OCI-M2 (cell line): ENCODE measurements around the gene DNM1.
A peak's percentile ranks its signal among the peaks of the same experiment; 100 is the strongest.

Experiments used
- DNase-seq: peaks from one replicate; lab custom pipeline; 2025; ENCODE audit not compliant: unreplicated experiment; lab: John Stamatoyannopoulos, UW

Gene DNM1

DNA sequence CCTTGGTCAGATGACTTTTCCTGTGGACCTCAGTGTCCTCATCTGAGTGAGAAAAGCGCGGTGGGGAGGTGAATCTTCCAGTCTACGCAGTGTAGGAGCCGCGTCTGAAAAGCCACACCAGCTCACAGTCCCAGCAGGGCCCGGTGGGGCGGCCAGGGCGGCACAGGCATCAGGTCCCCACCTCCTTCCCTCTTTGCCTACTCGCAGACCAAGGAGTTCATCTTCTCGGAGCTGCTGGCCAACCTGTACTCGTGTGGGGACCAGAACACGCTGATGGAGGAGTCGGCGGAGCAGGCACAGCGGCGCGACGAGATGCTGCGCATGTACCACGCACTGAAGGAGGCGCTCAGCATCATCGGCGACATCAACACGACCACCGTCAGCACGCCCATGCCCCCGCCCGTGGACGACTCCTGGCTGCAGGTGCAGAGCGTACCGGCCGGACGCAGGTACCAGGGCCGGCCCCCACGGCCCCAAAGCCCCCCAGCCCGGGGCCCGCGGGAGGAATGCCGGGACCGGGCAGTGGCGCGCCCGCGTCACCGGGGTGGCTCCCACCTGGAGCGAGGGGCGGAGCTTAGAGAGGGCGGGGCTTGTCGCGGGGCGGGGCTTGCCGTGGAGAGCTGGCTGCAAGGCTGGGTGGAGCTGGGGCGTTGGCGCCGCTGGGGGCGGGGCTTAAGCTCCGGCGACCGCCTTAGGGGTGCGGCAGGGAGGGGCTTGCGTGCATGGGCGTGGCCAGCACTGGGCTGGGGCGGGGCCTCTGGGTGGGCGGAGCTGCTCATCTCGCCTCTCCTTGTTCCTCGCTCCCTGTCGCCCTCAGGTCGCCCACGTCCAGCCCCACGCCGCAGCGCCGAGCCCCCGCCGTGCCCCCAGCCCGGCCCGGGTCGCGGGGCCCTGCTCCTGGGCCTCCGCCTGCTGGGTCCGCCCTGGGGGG is 47.0 kb downstream of the DNM1 start:
- DNase-seq: peak; percentile 70

DNA sequence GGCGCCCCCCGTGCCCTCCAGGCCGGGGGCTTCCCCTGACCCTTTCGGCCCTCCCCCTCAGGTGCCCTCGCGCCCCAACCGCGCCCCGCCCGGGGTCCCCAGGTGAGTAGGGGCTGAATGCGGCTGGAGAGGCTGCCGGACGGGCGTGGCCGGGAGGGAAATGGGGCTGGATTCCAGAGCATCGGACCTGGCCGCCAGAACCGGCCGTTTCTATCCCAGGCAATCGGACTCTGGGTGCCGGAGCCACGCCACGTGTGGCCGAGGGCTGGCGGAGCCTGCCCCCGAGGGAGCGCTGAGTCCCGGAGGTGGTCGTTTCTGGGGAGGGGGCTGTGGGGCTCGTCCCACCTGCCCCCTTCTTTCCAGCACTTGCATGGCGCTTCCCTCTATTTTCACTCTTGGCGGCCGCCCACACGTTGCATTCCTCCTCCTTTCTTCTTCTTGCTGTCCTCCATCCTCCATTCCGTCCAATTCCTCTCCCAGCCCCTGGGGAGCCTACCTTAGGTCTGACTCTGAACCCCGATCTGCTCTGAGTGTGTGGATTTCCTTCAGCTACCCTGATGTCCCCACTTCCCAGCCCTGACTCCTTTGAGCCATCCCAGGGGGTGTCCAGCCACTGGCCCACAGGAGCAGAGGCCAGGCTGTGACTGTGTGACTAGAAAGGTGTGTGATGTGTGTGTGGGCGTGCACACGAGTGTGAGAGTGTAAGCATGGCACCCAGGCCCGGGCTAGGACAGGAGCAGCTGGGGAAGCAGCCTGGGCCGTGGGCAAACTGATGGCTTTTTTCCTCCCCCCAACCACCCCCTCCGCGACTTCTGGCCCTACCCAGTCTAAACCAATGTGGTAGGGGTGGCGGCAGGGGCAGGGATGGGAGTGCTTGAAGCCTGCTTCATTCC is 47.9 kb downstream of the DNM1 start:
- DNase-seq: no peak

DNA sequence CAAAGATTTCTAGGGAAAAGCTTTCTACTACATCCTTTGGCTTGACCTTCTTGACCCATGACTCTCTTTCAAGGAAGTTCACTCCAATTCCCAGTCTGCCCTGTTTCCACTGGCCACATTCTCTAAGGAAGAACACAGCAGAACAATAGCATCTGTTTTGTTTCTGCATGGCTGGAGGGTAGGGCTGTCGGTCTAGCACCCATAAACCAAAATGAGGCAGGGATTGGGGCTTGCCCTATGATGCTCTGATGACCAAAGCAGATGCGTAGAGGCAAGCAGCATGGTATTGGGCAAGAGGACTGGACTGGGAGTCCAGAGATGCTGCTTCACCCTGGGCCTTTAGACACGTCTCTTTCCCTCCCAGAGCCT is 48.5 kb downstream of the DNM1 start:
- DNase-seq: no peak

DNA sequence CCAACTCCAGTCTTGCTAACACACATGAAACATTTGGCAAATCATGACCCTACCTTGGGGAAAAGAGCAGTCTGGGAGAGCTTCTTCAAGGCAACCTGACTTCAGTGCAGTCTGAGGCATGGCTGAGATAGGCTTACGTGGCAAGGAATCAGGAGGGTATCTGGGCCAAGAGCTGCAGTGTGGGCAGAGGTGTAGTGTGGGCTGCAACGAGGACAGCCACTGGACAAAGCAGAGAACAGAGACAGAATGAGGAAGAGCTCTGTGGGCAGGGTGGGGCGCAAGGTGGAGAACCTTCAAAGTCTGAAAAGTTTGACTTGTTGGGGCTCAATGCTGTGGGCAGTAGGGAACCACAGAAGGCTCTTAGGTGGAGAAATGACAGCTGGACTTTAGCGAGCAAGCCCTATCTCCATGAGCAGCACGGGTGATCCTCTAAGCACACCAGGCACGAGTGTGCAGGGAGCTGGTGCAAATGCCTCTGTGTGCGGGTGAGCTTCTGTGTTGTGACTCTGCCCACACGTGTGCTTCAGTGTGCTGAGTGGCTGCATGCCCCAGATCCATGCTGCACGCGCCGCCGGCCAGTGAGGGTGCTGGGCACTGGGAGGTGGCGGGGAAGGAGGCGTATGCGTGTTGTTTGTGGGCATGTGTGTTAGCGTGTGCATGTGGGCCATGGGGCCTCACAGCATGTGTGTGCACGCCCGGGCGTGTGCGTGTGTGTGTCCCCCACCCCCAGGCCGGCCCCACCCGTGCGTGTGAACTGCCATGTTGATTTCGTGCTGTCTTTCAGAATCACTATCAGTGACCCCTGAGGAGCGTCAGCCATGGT is 49.3 kb downstream of the DNM1 start:
- no peak for DNase-seq

DNA sequence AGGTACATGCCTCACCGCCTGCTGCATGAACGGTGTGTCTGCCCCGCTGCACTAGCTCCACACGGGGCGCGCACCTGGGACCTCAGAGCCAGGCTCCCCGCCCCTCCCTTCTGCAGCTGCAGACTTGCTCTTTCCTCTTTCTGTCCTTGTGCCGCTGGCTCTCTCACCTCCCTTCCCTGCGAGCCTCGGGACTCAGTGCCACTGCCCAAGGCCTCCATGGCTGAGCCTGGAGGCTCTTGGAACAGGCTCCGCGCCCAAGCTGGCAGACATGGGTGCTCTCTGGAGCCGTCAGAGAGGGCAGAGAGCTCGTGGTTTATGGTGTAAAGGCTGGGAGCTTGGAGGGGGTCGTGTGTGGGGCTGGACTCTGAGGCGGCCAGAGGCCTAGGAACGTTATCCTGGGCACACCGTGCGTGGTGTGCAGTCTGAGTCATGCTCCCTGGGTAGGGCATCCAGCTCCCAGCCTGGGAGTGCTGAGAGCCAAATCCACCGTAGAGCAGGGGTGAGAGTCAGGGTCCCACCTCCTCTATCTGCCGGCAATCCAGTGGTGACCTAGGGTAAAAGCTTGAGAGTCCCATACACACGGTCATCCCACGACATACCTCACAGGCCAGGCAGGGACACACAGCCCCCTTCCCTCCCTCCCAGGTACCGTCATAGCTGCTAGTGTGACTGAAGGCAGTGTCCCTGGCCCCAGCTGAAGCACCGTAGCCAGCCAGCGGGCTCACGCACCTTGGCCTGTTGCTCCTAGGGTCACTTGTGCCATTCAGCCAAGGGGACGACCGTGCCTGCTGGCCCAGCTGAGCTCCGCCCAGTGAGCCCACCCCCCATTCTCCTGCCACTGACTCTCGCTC is 50.2 kb downstream of the DNM1 start:
- DNase-seq: no peak

DNA sequence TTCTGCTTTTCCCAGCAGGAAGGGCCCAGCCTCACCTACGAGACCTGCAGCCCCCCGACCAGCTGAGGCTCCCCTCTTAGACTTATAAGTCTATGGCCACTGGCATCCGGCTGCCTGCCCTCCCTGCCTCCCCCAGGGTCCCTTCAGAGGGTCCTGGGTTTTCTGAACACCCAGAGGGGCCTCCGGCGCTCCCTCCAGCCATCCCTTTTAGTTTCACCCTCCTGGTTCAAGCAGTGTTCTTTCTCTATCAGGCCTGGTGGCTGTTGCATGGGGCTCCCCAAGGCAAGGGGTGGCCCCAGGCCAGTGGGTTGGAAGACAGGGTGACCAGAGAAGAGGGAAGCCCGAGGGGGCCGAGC is 50.8 kb downstream of the DNM1 start:
- no peak for DNase-seq

DNA sequence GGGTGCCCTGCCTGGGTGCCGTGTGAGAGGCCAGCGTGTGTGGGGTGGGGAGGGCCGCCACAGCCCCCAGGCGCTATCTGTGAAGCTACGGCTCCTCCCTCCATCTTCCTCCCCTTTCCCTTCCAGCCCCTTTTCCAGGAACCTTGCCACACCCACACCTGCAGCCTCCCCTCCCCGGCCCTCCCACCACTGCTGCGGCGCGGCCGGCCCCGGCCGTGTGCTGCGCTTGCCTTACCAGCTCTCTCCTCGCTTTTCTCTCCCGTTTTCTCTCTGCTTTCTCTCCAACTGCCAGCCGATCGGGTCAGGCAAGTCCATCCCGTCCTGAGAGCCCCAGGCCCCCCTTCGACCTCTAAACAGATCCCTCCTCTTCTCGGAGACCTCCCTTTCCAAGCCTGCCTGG is 51.2 kb downstream of the DNM1 start:
- DNase-seq: no peak

DNA sequence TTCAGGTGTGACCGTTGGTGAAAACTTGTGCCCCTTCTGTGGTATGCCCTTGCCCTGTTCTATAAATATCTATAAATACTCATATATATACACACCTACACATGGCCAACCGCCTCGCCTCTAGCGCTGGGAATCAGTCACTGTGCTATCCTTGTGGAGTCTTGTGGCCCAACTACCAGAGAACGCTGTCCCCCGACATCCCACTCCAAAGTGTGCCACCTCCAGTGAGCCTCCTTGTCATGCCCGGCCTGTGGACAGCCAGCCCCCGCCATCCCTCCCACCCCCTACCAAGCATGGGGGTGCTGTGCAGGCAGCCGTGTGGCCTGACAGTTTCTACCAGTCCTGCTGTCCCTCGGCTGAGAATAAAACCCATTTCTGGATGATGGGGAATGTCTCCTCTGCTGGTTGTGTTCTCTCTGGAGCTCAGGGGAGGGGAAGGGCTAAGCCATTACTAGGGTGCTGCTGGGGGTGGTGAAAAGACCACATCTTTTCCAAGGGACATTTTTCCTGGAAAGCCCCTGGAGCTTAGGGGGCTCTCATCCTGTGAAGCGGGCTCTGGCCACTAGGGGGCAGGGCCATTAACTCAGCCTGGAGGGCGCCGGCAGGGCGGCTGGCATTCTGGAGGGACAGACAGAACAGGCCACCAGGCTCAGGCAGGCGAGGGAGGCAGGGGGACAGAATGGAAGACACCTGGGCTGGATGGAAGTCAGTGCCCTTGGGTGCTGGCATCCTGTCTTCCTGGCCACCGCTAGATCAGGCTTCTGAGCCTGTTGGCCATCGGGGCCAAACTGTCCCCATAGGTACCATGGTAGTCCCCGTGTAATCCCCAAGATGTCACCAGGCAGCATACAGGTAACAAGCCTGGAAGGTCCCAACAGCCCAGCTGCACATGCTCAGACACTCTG is 51.9 kb downstream of the DNM1 start:
- DNase-seq: no peak

DNA sequence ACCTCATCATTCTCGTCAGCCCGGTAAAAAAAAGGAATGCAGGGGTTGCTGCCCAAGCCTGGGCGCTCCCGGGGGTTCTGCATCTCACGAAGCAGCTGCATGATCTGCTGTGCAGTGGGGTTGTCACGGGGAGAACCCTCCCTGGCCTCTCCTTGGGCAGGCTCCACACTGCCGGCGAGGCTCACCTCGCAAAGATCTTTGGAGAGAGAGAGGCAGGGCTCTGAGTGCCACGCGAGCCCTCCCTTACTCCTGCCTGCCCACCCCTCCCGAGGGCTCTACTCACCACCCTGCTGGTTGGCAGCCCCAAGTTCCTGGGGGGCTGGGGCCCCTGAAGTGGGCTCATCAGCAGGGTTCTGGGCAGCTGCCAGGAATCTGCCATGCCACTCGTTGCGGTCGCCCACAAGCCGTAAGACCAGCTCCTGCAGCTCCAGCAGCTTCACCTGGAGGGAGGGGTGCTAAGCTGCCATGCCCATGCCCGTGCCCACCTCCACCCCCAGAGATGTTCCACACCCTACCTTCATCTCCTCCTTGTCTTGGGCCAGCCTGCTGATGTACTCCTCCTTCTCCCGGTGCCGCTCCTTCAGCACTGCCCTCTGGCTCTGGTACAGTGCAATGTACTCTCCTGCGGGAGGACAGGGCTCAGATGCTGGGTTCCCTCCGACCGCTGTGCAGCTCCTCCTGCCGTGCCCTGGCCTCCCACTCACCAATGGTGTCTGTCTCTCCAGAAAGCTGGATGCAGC is 54.1 kb downstream of the DNM1 start:
- DNase-seq: no peak

DNA sequence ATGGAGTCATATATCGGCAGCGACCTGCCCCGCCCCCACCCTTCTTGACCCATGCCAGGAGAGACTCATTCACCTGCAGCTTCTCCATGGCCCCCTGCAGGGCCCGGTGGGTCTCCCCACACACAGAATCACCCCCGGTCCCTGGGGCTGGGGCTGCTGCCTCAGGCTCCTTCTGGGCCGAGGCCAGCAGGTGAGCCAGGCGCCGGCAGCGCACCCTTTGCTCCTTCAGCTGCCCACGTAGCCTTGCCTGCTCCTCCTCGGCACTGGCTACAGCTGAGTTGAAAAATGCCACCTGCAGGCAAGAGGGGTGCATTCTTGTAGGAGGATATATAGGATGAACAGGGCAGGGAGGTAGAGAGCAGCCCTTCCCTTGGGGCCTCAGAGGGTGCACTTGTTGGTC is 54.7 kb downstream of the DNM1 start:
- DNase-seq: no peak

DNA sequence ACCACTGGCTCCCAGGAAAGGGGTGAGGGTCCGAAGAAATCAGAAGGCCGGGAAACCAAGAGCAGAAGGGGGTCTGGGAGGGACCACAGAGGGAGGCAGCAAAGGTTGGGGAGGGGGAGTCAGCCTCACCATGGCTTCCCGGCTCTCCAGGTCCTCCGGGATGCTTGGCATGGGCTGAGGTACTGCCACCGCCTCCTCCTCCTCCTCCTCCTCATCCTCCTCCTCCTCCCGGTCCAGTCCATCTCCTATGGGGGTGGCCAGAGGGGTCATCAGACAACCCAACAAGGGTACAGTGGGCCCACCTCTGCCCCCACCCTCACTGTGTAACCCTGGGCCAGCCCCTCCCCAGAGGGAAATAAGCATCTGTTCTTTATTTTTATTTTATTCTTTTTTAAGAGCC is 55.1 kb downstream of the DNM1 start:
- no peak for DNase-seq

DNA sequence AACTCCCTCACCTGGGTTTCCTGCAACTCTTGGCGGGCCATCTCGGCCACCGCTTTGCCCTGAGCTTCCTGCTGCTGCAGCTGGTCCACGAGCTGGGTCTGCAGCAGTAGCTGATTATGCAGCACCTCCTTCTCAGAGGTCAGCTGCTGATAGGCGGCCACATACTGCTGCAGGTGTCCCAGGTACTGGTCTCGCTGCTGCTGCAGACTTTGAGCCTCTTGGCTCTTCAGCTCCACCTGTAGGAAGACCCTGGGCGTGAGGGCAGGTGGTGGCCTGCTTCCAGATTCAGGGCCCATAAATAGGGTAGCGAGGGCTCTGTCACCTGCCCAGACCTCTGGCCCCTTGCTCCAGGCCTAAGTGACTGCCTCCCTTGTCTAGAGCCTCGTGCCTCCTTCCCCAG is 56.0 kb downstream of the DNM1 start:
- no peak for DNase-seq

DNA sequence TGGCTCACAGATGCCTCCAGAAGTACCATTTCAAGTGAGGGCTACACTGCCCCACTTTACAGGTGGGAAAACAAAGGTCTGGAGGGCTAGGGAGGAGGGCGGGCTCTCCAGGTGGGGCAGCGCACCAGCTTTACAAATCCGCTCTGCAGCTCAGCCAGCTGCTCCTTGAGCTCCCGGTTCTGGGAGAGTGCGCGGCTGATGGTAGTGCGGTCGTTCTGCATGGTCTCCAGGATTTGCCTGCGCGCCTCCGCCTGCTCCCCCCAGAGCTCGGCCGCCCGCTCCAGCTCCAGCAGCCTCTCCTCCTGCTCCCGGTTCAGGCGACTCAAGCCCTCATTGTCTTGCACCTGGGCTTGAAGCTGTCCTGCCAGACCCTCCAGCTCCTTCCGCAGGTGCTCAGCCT is 57.2 kb downstream of the DNM1 start:
- no peak for DNase-seq

DNA sequence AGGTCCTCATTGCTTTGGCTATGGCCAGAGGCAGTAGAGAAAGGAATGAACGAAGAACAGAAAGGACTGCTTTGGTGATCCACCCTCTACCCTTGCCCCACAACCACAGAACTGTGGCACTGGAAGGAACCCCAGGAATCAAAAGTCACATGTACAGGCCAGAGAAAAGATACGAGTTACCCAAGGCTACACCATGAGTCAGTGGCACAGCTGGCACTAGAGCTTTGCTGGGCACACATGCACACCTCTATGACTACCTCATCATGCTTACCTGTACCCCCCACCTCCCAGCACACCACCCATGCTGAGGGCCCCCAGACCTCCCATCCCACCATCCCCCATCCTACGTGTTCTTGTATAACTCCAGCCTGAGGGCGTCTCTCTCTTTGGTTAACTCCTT is 59.5 kb downstream of the DNM1 start:
- no peak for DNase-seq

DNA sequence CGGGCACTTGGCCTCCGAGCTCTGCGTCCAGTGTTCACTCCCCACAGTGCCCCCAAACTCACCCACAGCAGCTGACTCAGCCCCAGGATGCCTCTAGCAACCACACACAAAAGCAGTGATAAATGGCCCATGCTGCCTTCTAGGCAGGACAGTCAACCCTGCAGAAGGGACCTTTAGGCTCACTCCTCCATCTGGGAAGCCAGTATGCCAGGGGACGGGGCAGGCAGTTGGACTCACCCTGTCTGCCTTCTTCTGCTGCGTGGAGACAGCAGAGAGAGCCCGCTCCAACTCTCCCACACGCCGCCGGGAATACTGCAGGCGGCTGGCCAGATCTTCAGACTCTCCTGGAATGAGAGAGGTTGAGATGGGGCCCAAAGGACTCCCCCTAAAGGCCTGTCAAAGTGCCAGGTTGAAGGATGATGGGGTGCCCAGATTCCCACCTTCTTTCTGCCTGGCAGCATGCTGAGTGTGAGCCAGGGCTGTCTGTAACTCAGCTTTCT is 62.2 kb downstream of the DNM1 start:
- no peak for DNase-seq

DNA sequence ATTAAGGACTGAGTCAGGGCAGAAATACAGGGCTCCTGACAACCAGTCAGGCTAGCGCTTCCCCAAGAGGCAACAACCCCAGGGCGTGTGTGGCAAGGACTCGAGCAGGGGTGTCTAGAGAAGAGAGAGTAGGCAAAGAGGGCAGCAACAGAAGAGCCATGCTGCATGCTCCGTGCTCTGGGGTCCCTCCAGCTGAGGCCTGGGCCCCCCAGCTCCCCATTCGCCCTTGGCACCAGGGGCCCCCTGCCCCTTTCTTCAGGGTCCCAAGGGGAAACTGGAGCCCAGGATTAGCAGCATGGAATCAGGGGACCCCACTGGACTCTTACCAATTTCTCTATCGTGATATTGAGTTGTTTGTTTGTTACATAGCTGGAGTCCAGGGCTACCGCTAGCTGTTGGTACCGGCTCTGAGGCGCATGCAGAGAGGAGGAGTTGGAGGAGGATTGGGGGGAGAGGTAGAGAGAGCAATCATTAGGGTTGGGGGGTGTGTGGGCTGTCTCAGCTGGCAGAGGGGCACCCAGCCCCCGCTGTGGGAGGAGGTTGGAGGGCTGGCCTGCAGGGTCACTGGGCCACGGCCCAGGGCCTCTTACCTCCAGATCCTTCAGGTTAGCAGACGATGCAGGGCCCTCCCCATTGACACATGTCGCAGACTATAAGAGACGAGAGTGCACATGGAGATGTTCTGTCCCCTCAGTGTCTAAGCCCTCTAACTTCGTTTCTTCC is 63.9 kb downstream of the DNM1 start:
- no peak for DNase-seq

DNA sequence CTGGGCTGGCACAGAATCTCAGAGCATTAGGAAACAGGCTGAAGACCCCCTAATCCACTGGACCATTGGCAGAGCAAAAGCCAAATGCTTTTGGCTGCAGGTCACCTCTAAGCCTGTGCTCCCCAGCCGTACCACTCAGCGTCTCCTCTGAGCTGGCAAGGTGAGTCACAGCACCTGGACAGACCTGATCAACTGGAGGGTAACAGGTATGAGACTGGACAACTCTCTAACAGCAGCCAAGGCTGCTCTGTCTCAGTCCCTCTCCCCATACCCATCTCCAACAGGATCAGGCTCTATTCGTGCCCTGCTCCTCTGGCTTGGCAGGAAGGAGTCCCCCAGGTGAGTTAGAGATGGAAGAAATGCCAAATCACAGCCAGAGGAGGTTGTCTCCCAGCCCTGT is 67.9 kb downstream of the DNM1 start:
- no peak for DNase-seq

DNA sequence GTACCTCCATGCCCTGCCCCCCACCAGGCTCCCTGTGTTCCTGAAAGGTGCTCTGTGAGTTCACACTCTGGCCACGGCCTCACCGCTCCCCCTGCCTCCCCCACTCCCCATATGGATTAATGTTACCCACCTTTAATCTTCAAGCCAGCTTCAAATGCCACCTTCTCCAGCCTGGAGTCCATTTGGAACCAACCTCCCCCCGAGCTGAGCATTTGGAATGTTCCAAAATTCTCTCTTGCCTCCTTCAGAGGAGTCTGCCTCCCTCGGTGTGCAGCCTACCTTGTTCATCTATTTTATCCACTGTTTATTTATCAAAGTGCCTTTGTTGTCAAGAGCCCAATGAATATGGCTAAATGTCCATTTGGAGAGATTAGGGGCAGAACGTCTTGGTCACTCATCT is 68.3 kb downstream of the DNM1 start:
- no peak for DNase-seq
